CD4-positive, alpha-beta memory T cell (primary cell): ENCODE data around the gene PRCC. TPM values are rescaled to one million over a fixed set of nuclear protein-coding genes. Genes with fewer than 3 reads are reported as not detected.

Experiments used
- CTCF ChIA-PET: fragments of 350-600 bp; sonication (Branson Sonifier 250); formaldehyde crosslinking; loops from one replicate; lab custom pipeline; 2021; ENCODE audit warnings: inconsistent platforms; ENCODE audit not compliant: partially characterized antibody; lab: Charles Lee
- POLR2A ChIA-PET: fragments of 350-600 bp; sonication (Branson Sonifier 250); formaldehyde crosslinking; loops from one replicate; lab custom pipeline; 2021; ENCODE audit not compliant: partially characterized antibody; lab: Charles Lee
- DNase-seq, 5 donors: peaks; one replicate each; pipeline versions ENCODE4 v3.0.0 to v3.0.0-alpha.2; 2020 to 2022; ENCODE audit warnings: mixed read lengths in 1 of 5
- H3K27ac ChIP-seq: one replicate; pipeline ENCODE4 v1.7.0; 2013; ENCODE audit warnings: low read depth, low read length
- H3K27me3 ChIP-seq: 2 replicates; pipeline ENCODE4 v1.7.0; 2013; ENCODE audit warnings: mild to moderate bottlenecking, low read length, moderate library complexity; ENCODE audit not compliant: insufficient read depth
- H3K36me3 ChIP-seq: 2 replicates; pipeline ENCODE4 v1.7.0; 2013; ENCODE audit warnings: mild to moderate bottlenecking, low read length, moderate library complexity; ENCODE audit not compliant: insufficient read depth
- H3K4me1 ChIP-seq: 2 replicates; pipeline ENCODE4 v1.7.0; 2013; ENCODE audit warnings: mild to moderate bottlenecking, low read length, moderate library complexity; ENCODE audit not compliant: insufficient read depth
- H3K4me3 ChIP-seq, 2 donors: one replicate each; pipeline ENCODE4 v1.7.0; 2013; ENCODE audit warnings: low read length in 2 of 2, mild to moderate bottlenecking in 1 of 2
- H3K9me3 ChIP-seq, 2 donors: one replicate each; pipeline ENCODE4 v1.7.0; 2013; ENCODE audit warnings: low read length in 2 of 2, control low read depth in 1 of 2; ENCODE audit not compliant: control insufficient read depth in 1 of 2
- H3K27ac Mint-ChIP-seq, 7 donors: one replicate each; pipeline ENCODE4 v1.8.0; 2020 to 2021; ENCODE audit warnings: mixed read lengths in 7 of 7, mild to moderate bottlenecking in 6 of 7, inconsistent platforms in 3 of 7, moderate library complexity in 3 of 7
- H3K27me3 Mint-ChIP-seq, 2 donors: one replicate each; pipeline ENCODE4 v1.8.0; 2020 to 2021; ENCODE audit warnings: mixed read lengths in 2 of 2
- H3K36me3 Mint-ChIP-seq, 2 donors: one replicate each; pipeline ENCODE4 v1.8.0; 2020 to 2021; ENCODE audit warnings: mixed read lengths in 2 of 2, inconsistent platforms in 1 of 2, mild to moderate bottlenecking in 1 of 2
- H3K4me1 Mint-ChIP-seq, 4 donors: one replicate each; pipeline ENCODE4 v1.8.0; 2020 to 2021; ENCODE audit warnings: mixed read lengths in 4 of 4, mild to moderate bottlenecking in 1 of 4
- H3K4me3 Mint-ChIP-seq, 8 donors: one replicate each; pipeline ENCODE4 v1.8.0; 2020 to 2021; ENCODE audit warnings: mixed read lengths in 8 of 8, mild to moderate bottlenecking in 7 of 8, moderate library complexity in 6 of 8, inconsistent platforms in 3 of 8
- H3K9me3 Mint-ChIP-seq, 8 donors: one replicate each; pipeline ENCODE4 v1.8.0; 2020 to 2021; ENCODE audit warnings: mixed read lengths in 8 of 8, mild to moderate bottlenecking in 5 of 8, inconsistent platforms in 3 of 8, moderate library complexity in 1 of 8
- intact Hi-C: fragments of 100-400 bp; cut with micrococcal nuclease; formaldehyde crosslinking; loops from one replicate; pipeline ENCODE4 v1.15.1; 2023
- polyA plus RNA-seq, 2 donors: library from polyadenylated mRNA; unstranded; fragments of 300-500 nt; fragmentation: Illumina TruSeq; gene quantifications; one replicate each; pipeline ENCODE4 v1.2.3, GENCODE V29; 2021
- total RNA-seq, 2 experiments: library from RNA; stranded (reverse); gene quantifications; one replicate each; pipeline ENCODE4 v1.2.3, GENCODE V29; 2021

Gene PRCC
- total and polyA plus RNA-seq, 4 experiments from 2014 or later, result 32.8 to 61.3 (median 56.8) TPM

DNA sequence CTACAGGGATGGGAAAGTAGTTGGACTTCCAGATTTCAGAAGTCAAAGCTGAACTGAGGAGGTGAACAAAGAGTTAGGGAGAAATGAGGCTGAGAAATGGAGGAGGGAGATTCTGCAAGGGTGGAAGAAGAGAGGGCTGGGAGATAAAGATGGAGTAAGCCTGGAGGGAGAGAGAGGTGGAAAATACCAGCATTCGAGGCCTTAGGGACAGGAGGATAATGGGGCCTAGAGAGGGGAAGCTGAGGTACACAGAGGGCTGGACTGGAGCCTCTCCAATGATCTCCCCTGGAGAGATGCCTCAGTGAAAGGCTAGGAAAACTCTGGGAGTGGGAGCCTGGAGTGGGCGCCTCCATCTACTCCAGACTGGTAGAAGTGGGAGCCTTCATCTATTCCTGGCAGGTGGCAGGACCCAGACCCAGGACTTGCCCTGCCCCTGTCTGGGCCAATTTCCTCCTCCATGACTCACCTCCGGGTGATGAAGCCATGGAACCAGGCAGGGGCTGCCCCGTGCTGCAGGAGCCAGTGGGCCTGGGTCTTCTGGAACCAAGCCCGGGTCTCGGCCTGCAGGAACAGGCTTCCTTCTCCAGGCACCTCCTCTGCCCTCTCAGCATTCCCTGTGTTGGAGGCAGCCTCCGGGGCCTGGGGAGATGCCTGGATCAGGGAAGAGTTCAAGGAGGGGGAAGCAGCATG, 47.4 kb downstream of the PRCC start:
- no peaks in the 10 kb centered on the region for H3K27me3 ChIP-seq
- H3K9me3 ChIP-seq, result no peaks in the 10 kb centered on the region
- peaks cover 0 to 5% of the 10 kb centered on the region in 2 donors for H3K27me3 Mint-ChIP-seq
- H3K4me1 Mint-ChIP-seq, result peaks cover 44 to 74% (median 63%) of the 10 kb centered on the region in 4 donors
- peak in 1 of 5 donors; percentile 85 for DNase-seq
- H3K9me3 Mint-ChIP-seq, result peaks cover 0 to 6% (median 0%) of the 10 kb centered on the region in 8 donors
- H3K4me3 Mint-ChIP-seq, result peak overlapping the region; percentile 92 to 95 (median 94)
- H3K36me3 Mint-ChIP-seq, result peaks cover 22 to 54% of the 10 kb centered on the region in 2 donors
- ChIA-PET CTCF (interaction anchor here (0.7 to 5.2 kb wide), 18 partner anchors 8 to 155 kb away, joined by 3 to 56 read pairs (median 6); partner anchors contain the start of genes INSRR, NTRK1 and PRCC), POLR2A (interaction anchor here (0.8 to 3.8 kb wide), 10 partner anchors 9 to 86 kb away, joined by 3 to 23 read pairs (median 6); partner anchors contain the start of genes ISG20L2, METTL25B, MRPL24 and NTRK1)
- H3K27ac Mint-ChIP-seq, result peak overlapping the region; percentile 99 to 100 (median 100)
- intact Hi-C loops, result loop anchor here (5.0 kb wide), 1 partner anchor 72 kb away; the partner anchor contains the start of gene MRPL24
- peak overlapping the region; percentile 73 to 97 for H3K4me3 ChIP-seq
- peaks cover 21% of the 10 kb centered on the region for H3K36me3 ChIP-seq
- H3K4me1 ChIP-seq, result peaks cover 73% of the 10 kb centered on the region
- peak overlapping the region; percentile 100 for H3K27ac ChIP-seq

DNA sequence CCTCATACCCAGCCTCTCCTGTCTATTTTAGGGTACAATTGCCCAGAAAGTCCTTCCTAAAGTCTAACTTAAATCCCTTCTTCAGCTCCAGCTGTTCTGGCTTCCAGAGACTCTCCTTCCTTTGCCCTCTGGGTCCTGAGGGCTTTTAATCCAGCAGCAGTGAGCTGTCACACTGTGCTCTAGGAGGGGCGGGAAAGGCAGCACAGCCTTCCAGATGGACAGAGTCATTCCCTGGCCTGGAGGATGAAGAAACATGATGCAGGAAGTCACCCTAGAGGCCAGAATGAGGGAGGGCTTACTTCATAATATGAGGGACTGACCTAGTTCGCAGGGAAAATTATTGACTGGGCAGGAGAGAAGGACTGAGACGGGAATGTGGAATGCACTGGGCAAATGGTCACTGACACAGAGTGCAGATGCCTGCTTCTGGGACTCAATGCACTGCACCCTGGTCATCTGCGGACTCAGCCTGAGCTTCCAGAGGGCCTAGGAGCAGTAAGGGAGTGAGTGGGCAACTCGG, 48.0 kb downstream of the PRCC start:
- intact Hi-C loops, result loop anchor here (5.0 kb wide), 1 partner anchor 73 kb away; the partner anchor contains the start of gene MRPL24
- POLR2A ChIA-PET, result interaction anchor here (0.6 to 3.8 kb wide), 8 partner anchors 10 to 87 kb away, joined by 3 to 23 read pairs (median 15); partner anchors contain the start of genes HDGF, INSRR, ISG20L2 and METTL25B
- no peak for DNase-seq
- Histone ChIP-seq H3K27me3 (no peaks in the 10 kb centered on the region), H3K36me3 (peaks cover 21% of the 10 kb centered on the region), H3K9me3 (no peaks in the 10 kb centered on the region), H3K4me3 (peak overlapping the region; percentile 73 to 97), H3K4me1 (peaks cover 70% of the 10 kb centered on the region), H3K27ac (peak overlapping the region; percentile 100)
- Mint-ChIP-seq H3K27ac (peak overlapping the region; percentile 99 to 100 (median 100)), H3K4me3 (peak overlapping the region; percentile 92 to 95 (median 94)), H3K4me1 (peaks cover 44 to 74% (median 63%) of the 10 kb centered on the region in 4 donors), H3K36me3 (peaks cover 22 to 49% of the 10 kb centered on the region in 2 donors), H3K27me3 (peaks cover 0 to 5% of the 10 kb centered on the region in 2 donors), H3K9me3 (peaks cover 0 to 6% (median 0%) of the 10 kb centered on the region in 8 donors)
- CTCF ChIA-PET, result interaction anchor here (1.0 to 5.2 kb wide), 4 partner anchors 15 to 45 kb away, joined by 3 to 56 read pairs (median 32); partner anchors contain the start of genes INSRR and NTRK1

DNA sequence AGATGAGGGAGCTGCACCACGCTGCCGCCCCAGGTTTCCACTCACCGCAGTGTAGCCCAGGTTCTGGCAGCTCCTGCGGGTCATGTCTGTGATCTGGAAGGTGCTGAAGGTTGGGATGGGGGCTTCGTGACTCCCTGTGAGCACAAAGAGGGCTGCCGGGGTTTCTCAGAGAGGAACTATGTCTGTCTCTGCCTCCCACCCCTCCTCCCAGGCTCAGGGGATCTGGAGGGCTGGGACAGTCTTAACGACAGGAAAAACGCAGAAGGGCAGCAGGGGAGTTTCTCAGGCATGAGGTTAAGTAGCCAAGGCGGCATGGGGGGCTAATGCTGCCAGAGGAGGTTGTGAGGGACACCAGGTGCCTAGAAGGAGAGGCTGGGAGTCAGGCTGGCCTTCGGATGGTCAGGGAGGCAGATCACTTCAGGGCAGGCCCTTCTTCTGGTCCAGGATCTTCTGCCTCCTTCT, 48.7 kb downstream of the PRCC start:
- Histone ChIP-seq H3K27me3 (no peaks in the 10 kb centered on the region), H3K9me3 (no peaks in the 10 kb centered on the region), H3K36me3 (peaks cover 21% of the 10 kb centered on the region), H3K27ac (peak overlapping the region; percentile 100), H3K4me3 (peak overlapping the region; percentile 73 to 97), H3K4me1 (peaks cover 67% of the 10 kb centered on the region)
- Mint-ChIP-seq H3K36me3 (peaks cover 19 to 46% of the 10 kb centered on the region in 2 donors), H3K4me3 (peak overlapping the region; percentile 92 to 95 (median 94)), H3K4me1 (peaks cover 43 to 72% (median 61%) of the 10 kb centered on the region in 4 donors), H3K27ac (peak overlapping the region; percentile 99 to 100 (median 100)), H3K9me3 (peaks cover 0 to 6% (median 0%) of the 10 kb centered on the region in 8 donors), H3K27me3 (peaks cover 0 to 5% of the 10 kb centered on the region in 2 donors)
- ChIA-PET CTCF (interaction anchor here (1.0 to 5.2 kb wide), 7 partner anchors 8 to 110 kb away, joined by 3 to 56 read pairs (median 4); partner anchors contain the start of genes CRABP2, INSRR and NTRK1), POLR2A (interaction anchor here (0.7 to 2.9 kb wide), 12 partner anchors 10 to 315 kb away, joined by 3 to 23 read pairs (median 8); partner anchors contain the start of genes HDGF, INSRR, ISG20L2 and MEF2D)
- peak in 1 of 5 donors; percentile 51 for DNase-seq
- intact Hi-C loops, result loop anchor here (1.0 to 5.0 kb wide), 6 partner anchors 19 to 88 kb away; partner anchors contain the start of genes ISG20L2, METTL25B, MRPL24 and NTRK1

DNA sequence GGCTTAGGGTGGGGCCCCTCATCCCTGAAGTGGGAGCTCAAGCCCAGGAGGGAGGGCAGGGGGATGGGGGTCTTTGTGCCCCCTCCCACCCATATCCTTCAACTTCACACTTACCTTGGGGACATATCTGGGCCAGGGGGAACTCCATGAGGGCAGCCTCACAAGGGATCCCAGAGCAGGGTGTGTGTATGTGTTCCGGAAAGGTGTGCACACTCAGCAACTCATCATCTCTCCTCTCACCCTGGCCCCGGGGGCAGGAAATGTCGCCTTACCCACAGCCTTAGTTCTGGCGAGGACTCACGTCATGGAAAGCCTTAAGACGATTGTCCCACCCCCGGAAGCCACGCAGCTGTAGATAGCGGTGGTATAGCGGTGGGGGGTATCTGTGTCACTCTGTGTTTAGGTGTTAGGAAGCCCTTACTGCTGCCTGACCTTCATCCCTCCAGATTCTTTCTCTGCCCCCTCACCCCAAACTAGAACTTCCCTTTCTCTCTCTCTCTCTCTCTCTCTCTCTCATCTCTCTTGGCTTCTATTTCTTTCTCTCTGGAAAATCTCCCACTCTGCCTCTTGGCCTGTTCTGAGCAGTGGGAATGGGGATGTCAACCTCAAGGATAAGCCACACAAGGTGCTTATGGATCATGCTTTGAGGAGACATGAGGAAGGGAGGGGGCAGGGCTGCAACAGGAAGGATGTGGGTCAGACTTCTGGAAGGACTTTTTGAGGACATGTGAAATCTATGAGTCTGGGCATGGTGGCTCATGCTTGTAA, 49.4 kb downstream of the PRCC start, which contains the start of gene SH2D2A:
Gene SH2D2A (minus strand): TSS at position 288 of the 768 bp plus-strand sequence. CDS start 140 bp downstream, at position 148.
- peaks cover 18% of the 10 kb centered on the region for H3K36me3 ChIP-seq
- peaks cover 0 to 6% (median 0%) of the 10 kb centered on the region in 8 donors for H3K9me3 Mint-ChIP-seq
- POLR2A ChIA-PET, result interaction anchor here (0.6 to 2.9 kb wide), 15 partner anchors 10 to 316 kb away, joined by 3 to 23 read pairs (median 6); partner anchors contain the start of genes HDGF, INSRR, ISG20L2 and MEF2D
- no peaks in the 10 kb centered on the region for H3K27me3 ChIP-seq
- H3K4me3 Mint-ChIP-seq, result peak within 1 kb of the TSS; percentile 92 to 95 (median 94)
- peak within 1 kb of the TSS; percentile 73 to 97 for H3K4me3 ChIP-seq
- H3K27me3 Mint-ChIP-seq, result peaks cover 0 to 5% of the 10 kb centered on the region in 2 donors
- peaks cover 60% of the 10 kb centered on the region for H3K4me1 ChIP-seq
- H3K27ac Mint-ChIP-seq, result peak within 1 kb of the TSS; percentile 99 to 100 (median 100)
- peak; percentile 96 to 99 (median 98) for DNase-seq
- H3K27ac ChIP-seq, result peak within 1 kb of the TSS; percentile 100
- peaks cover 36 to 70% (median 55%) of the 10 kb centered on the region in 4 donors for H3K4me1 Mint-ChIP-seq
- intact Hi-C loops, result loop anchor here (1.0 to 5.0 kb wide), 6 partner anchors 19 to 88 kb away; partner anchors contain the start of genes ISG20L2, METTL25B, MRPL24 and NTRK1
- H3K36me3 Mint-ChIP-seq, result peaks cover 12 to 38% of the 10 kb centered on the region in 2 donors
- CTCF ChIA-PET, result interaction anchor here (0.6 to 5.2 kb wide), 9 partner anchors 8 to 432 kb away, joined by 3 to 56 read pairs (median 4); partner anchors contain the start of genes CRABP2, INSRR and NTRK1
- no peaks in the 10 kb centered on the region for H3K9me3 ChIP-seq

DNA sequence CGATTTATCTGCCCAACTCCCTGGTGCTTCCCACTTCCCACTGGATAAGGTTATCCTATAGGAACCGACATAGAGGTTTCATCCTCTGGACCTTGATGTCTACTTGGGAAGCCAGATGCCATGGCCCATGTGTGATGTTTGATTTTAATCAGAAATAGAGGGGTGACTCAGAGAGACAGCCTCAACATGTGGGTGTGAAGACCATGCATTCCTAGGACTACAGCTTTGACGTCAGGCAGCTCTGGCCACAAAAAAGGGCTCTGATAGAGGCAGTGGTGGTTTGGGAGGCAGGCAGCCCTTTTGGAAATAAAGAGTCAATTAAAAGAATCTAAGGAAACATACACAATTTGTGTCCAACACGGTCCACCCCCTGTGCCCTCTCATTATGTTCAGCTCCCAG, 54.5 kb downstream of the PRCC start:
- Mint-ChIP-seq H3K36me3 (peaks cover 0 to 3% of the 10 kb centered on the region in 2 donors), H3K4me1 (peaks cover 7 to 20% (median 12%) of the 10 kb centered on the region in 4 donors), H3K9me3 (peaks cover 0 to 4% (median 0%) of the 10 kb centered on the region in 8 donors), H3K27me3 (peaks cover 0 to 3% of the 10 kb centered on the region in 2 donors), H3K4me3 (no peak overlapping the region), H3K27ac (peak overlapping the region in 2 of 7 donors; percentile 13 to 49)
- Histone ChIP-seq H3K4me3 (no peak overlapping the region), H3K4me1 (peaks cover 13% of the 10 kb centered on the region), H3K36me3 (no peaks in the 10 kb centered on the region), H3K9me3 (no peaks in the 10 kb centered on the region), H3K27ac (no peak overlapping the region), H3K27me3 (no peaks in the 10 kb centered on the region)
- no peak for DNase-seq
- ChIA-PET POLR2A (no interaction called here), CTCF (interaction anchor here (0.7 to 6.9 kb wide), 8 partner anchors 9 to 96 kb away, joined by 3 to 43 read pairs (median 5); partner anchors contain the start of genes INSRR and NTRK1)
- intact Hi-C loops, result no loop called here

DNA sequence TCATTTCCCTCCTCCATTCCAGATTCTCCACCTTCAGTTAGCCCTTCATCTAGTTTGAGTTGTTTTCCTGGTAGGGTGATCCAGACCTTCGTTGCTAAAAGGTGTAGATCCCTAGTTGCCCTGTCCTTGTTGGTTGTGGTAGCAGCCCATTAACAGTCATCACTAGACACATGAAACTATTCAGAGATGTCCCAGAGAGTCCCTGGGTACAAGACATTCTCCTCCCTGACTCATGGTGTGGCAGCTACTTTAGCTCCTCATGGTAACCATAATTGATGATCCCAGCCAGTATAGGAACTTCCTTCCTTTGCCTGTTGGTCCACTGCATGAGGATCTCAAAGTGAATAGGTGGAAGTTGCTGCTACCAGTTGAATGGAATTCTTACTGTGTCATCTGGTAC, 55.3 kb downstream of the PRCC start:
- Histone ChIP-seq H3K4me3 (no peak overlapping the region), H3K27me3 (no peaks in the 10 kb centered on the region), H3K9me3 (no peaks in the 10 kb centered on the region), H3K4me1 (peaks cover 5% of the 10 kb centered on the region), H3K27ac (no peak overlapping the region), H3K36me3 (no peaks in the 10 kb centered on the region)
- Mint-ChIP-seq H3K9me3 (no peaks in the 10 kb centered on the region), H3K36me3 (no peaks in the 10 kb centered on the region), H3K27ac (peak overlapping the region in 2 of 7 donors; percentile 33 to 54), H3K4me3 (no peak overlapping the region), H3K27me3 (no peaks in the 10 kb centered on the region), H3K4me1 (peaks cover 3 to 13% (median 8%) of the 10 kb centered on the region in 4 donors)
- ChIA-PET POLR2A (interaction anchor here (1.4 kb wide), 1 partner anchor 37 kb away, joined by 3 read pairs; no protein-coding TSS in a partner anchor), CTCF (interaction anchor here (0.7 to 6.9 kb wide), 7 partner anchors 9 to 97 kb away, joined by 3 to 43 read pairs (median 6); partner anchors contain the start of genes INSRR and NTRK1)
- intact Hi-C loops, result no loop called here
- DNase-seq, result no peak
